Activated CD8-positive, alpha-beta T cell treated with anti-CD3 and anti-CD28 coated beads for 36 hours (primary cell): ENCODE results near the gene UNC45A. TPM values are rescaled to one million over a fixed set of nuclear protein-coding genes. Genes with fewer than 3 reads are reported as not detected.

Experiments
- ATAC-seq: fragments of 200-7000 bp; cut with Tn5 transposase; one replicate; pipeline ENCODE4 v1.10.0; 2021; ENCODE audit warnings: mild to moderate bottlenecking, moderate library complexity
- CTCF ChIA-PET: fragments of 350-600 bp; sonication (Branson Sonifier 250); formaldehyde crosslinking; loops from one replicate; lab custom pipeline; 2021; ENCODE audit warnings: antibody characterized with exemption; lab: Charles Lee
- POLR2A ChIA-PET: fragments of 350-600 bp; sonication (Branson Sonifier 250); formaldehyde crosslinking; loops from one replicate; lab custom pipeline; 2021; ENCODE audit warnings: antibody characterized with exemption; lab: Charles Lee
- DNase-seq: peaks from one replicate; pipeline ENCODE4 v3.0.0-alpha.2; 2020
- H3K27ac Mint-ChIP-seq: one replicate; pipeline ENCODE4 v1.8.0; 2021; ENCODE audit warnings: mild to moderate bottlenecking, mixed read lengths
- H3K27me3 Mint-ChIP-seq: one replicate; pipeline ENCODE4 v1.8.0; 2021; ENCODE audit warnings: mixed read lengths
- H3K36me3 Mint-ChIP-seq: one replicate; pipeline ENCODE4 v1.8.0; 2021; ENCODE audit warnings: low read depth, mixed read lengths
- H3K4me1 Mint-ChIP-seq: one replicate; pipeline ENCODE4 v1.8.0; 2021; ENCODE audit warnings: low read depth, mixed read lengths
- H3K4me3 Mint-ChIP-seq: one replicate; pipeline ENCODE4 v1.8.0; 2021; ENCODE audit warnings: mild to moderate bottlenecking, moderate library complexity, mixed read lengths
- H3K9me3 Mint-ChIP-seq: one replicate; pipeline ENCODE4 v1.8.0; 2021; ENCODE audit warnings: mixed read lengths
- intact Hi-C: fragments of 100-400 bp; cut with micrococcal nuclease; formaldehyde crosslinking; loops from one replicate; pipeline ENCODE4 v1.10.0; 2022
- total RNA-seq, 2 experiments: library from RNA; stranded (reverse); gene quantifications; one replicate each; pipeline ENCODE4 v1.2.3, GENCODE V29; 2021
- TF ChIP-seq, protein P1 (sequence below): fragments of 200-600 bp; IDR thresholded peaks from one replicate; pipeline ENCODE4 v1.8.0; 2022; ENCODE audit warnings: antibody characterized with exemption, mild to moderate bottlenecking

UNC45A gene
- total RNA-seq, 2 experiments from 2014 or later = 65.0 to 66.8 TPM

DNA sequence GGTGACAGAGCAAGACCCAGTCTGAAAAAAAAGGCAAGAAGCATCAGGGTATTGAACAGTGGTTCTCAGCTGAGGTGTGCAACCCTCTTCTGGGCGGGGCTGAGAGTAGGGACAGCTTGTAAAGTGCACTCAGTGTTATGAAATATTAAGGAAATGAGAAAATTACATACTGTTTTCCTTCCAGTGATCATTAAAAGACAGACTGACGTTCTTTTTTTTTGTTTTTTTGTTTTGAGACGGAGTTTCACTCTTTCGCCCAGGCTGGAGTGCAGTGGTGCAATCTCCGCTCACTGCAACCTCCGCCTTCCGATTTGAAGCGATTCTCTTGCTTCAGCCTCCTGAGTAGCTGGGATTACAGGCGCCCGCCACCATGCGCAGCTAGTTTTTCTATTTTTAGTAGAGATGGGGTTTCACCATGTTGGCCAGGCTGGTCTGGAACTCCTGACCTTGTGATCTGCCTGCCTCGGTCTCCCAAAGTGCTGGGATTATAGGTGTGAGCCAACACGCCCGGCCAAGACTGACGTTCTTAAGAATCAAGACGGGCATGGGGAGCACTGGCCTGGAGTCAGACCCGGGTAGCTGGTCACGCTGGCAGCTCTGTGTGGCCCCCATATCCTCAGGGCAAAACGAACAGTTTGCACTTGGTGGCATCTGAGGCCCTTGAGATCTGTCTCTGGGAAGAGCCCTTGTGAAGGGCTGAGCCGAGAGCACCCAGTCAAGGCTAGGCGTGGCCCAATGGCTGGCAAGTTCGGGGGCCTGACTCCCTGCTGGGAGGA, 20.6 kb upstream of the UNC45A start:
- intact Hi-C loops = no loop called here
- Mint-ChIP-seq H3K27me3 (no peaks in the 10 kb centered on the region), H3K27ac (no peak overlapping the region), H3K36me3 (peaks cover 37% of the 10 kb centered on the region), H3K9me3 (no peaks in the 10 kb centered on the region), H3K4me3 (no peak overlapping the region), H3K4me1 (no peaks in the 10 kb centered on the region)
- ATAC-seq = no peak
- POLR2A ChIA-PET = interaction anchor here (1.2 to 1.6 kb wide), 3 partner anchors 9 to 16 kb away, joined by 3 to 5 read pairs (median 4); partner anchors contain the start of gene MAN2A2
- CTCF ChIA-PET = interaction anchor here (0.8 to 2.2 kb wide), 3 partner anchors 12 to 28 kb away, joined by 3 to 10 read pairs (median 8); partner anchors contain the start of genes HDDC3 and MAN2A2
- TF ChIP-seq, protein P1, sequence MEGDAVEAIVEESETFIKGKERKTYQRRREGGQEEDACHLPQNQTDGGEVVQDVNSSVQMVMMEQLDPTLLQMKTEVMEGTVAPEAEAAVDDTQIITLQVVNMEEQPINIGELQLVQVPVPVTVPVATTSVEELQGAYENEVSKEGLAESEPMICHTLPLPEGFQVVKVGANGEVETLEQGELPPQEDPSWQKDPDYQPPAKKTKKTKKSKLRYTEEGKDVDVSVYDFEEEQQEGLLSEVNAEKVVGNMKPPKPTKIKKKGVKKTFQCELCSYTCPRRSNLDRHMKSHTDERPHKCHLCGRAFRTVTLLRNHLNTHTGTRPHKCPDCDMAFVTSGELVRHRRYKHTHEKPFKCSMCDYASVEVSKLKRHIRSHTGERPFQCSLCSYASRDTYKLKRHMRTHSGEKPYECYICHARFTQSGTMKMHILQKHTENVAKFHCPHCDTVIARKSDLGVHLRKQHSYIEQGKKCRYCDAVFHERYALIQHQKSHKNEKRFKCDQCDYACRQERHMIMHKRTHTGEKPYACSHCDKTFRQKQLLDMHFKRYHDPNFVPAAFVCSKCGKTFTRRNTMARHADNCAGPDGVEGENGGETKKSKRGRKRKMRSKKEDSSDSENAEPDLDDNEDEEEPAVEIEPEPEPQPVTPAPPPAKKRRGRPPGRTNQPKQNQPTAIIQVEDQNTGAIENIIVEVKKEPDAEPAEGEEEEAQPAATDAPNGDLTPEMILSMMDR = no peak
- DNase-seq = no peak

DNA sequence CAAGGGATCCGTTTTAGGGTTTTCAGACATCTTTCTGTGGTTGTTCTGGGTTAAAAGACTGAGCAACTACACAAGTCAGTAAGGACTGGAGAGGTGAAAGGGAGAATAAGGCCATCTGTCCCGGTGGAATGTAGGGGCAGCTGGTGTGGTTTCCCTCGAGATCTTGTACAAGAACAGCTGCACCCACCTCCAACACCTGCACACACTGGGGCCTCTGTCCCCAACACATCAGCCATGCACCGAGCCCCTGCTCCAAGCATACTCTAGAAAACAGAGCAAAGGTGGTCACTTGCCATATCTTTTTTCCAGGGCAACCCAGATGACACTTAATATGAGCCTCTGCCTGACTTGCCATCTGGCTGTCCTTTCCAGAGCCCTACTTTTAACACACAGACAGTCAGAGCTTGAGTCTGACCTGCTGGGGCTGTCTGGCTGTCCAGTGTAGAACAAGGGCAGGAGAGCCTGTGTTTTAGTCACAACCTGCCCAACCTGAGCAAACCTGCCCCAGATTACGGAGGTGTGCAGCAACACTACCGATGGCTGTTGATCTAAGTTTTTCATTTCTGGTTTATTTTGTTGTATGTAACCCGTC, 19.8 kb upstream of the UNC45A start:
- DNase-seq = no peak
- no peaks in the 10 kb centered on the region for H3K4me1 Mint-ChIP-seq
- no peaks in the 10 kb centered on the region for H3K27me3 Mint-ChIP-seq
- H3K27ac Mint-ChIP-seq = no peak overlapping the region
- TF ChIP-seq, protein P1 = no peak
- ATAC-seq = no peak
- POLR2A ChIA-PET = interaction anchor here (1.6 kb wide), 1 partner anchor 10 kb away, joined by 5 read pairs; no protein-coding TSS in a partner anchor
- CTCF ChIA-PET = no interaction called here
- H3K36me3 Mint-ChIP-seq = peaks cover 38% of the 10 kb centered on the region
- H3K9me3 Mint-ChIP-seq = no peaks in the 10 kb centered on the region
- H3K4me3 Mint-ChIP-seq = no peak overlapping the region
- intact Hi-C loops = no loop called here

DNA sequence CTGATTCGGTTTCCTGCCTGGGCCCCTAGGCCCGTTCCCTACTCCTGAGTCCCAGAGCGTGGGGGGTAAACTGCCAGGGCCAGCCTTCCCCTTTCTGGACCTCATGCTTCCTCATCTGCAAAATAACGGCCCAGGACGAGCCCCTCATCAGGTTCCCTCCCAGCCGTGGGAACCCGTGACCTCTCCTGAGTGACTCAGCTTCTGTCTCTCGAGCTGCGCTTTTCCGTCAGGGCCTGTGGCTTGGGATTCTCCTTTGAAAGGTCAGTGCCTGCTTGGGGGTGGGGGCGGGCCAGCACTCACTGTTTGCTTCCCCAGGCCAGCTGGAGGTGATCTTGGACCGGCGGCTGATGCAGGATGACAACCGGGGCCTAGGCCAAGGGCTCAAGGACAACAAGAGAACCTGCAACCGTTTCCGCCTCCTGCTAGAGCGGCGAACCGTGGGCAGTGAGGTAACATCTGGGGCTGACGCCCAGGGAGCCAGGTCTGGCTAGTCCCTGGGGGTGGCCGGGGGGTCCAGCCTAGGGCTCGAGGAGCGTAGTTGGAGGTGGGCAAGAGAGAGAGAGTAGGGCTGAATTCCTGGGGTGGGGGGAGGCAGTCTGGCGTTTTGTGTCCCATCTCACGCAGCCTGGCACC, 19.2 kb upstream of the UNC45A start:
- Mint-ChIP-seq H3K27ac (no peak overlapping the region), H3K36me3 (peaks cover 39% of the 10 kb centered on the region), H3K9me3 (no peaks in the 10 kb centered on the region), H3K4me3 (no peak overlapping the region), H3K27me3 (no peaks in the 10 kb centered on the region), H3K4me1 (no peaks in the 10 kb centered on the region)
- TF ChIP-seq, protein P1 = no peak
- no peak for DNase-seq
- ChIA-PET CTCF (no interaction called here), POLR2A (no interaction called here)
- ATAC-seq = no peak
- intact Hi-C loops = no loop called here

DNA sequence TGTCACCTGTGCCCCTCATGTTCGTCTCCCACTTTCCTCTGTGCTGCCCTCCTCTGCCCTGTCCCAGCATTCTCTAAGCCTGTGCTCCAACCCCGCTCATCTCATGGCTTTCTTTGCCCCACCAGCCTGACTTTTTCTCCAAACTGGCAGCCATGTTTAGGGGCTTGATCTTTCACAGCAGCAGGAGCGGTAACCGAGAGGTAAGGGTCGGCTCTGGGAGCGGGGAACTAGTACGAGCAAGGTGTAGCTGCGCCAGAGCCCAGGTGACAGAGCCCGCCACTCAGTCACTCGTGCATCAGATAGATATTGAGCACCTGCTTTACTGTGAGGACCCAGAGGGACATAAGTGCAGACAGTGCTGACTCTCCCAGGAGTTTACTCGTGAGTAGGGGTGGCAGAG, 18.6 kb upstream of the UNC45A start:
- Mint-ChIP-seq H3K9me3 (no peaks in the 10 kb centered on the region), H3K27ac (no peak overlapping the region), H3K36me3 (peaks cover 42% of the 10 kb centered on the region), H3K4me1 (no peaks in the 10 kb centered on the region), H3K27me3 (no peaks in the 10 kb centered on the region), H3K4me3 (no peak overlapping the region)
- DNase-seq = no peak
- CTCF ChIA-PET = no interaction called here
- ATAC-seq = no peak
- intact Hi-C loops = no loop called here
- TF ChIP-seq, protein P1 = no peak
- POLR2A ChIA-PET = no interaction called here
